HG03135 (cell line): ENCODE measurements around the gene RAB11FIP4.

Experiments used
- ATAC-seq: cut with Tn5 transposase; IDR thresholded peaks from one replicate; pipeline ENCODE4 v1.9.1; 2021; ENCODE audit warnings: mild to moderate bottlenecking, moderate library complexity; ENCODE audit not compliant: unreplicated experiment

The RAB11FIP4 gene

DNA sequence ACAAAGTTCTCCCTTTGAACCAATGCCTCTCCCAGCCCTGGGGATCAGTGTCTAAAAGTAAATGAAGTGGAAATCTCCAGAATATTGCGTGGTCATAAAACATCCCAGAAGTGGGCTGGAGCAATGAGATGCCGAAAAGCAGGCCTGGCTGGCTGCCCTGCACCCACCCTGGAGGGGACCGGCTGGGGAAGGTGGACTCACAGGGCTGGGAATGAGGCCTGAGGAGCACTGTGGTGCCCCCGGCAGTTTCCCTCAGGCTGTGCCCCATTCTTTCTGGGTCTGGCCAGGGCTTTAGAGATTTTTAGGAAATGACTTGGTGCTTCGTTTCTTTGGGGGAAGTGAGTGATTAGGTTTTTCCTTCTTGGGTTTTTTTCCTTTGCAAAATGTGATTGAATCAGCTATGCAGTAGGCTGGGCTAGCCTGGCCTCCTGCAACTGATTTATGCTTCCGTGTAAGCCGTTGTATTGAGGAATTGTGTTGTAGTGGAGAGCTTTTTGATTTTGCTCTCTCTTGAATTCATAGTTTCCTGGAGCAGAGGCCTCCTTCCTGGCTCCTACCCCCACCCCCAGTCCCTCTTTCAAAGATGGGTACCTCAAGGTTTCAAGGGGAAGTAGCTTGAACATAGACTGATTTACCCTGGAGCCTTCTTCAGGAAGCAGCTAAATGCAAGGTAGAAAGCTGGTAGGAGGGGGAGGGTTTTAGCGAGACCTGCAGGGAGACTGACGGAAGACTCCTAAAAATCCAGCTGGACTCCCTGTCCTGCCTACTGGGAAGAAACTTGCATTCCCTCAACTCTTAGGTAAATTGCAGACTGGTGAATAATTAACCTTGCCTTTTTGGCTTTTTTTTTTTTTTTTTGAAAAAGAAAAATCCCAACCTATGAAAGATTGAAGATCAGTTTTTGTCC lies 170.2 kb downstream of the RAB11FIP4 start:
- no peak for ATAC-seq

- no peak for ATAC-seq
Measured at GRCh38 chr17:31562376-31562840, 170.9 kb downstream of the RAB11FIP4 start.

- ATAC-seq = no peak
Measured at GRCh38 chr17:31564291-31564690, 172.8 kb downstream of the RAB11FIP4 start.

- ATAC-seq = no peak
Measured at GRCh38 chr17:31564883-31565301, 173.4 kb downstream of the RAB11FIP4 start.

DNA sequence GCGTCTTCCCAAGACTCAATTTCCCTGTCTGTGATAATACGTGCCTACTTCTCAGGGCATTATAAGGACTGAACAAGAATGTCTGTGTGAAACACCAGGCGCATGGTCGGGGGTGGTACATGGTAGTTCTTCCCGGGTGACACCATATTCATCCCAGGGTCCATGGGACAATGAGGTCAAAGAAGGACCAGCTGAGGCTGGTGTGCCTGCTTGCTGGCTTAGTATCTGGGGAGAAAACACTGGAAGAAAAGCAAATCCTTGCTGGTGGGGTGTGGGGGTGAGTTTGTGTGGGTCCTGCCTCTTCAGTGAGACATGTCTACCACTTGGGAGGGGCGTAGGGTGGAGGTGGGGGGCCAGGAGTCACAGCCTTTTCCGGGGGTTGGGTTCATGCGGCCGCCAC lies 174.2 kb downstream of the RAB11FIP4 start:
- no peak for ATAC-seq

- no peak for ATAC-seq
Measured at GRCh38 chr17:31566247-31566991, 174.9 kb downstream of the RAB11FIP4 start.

DNA sequence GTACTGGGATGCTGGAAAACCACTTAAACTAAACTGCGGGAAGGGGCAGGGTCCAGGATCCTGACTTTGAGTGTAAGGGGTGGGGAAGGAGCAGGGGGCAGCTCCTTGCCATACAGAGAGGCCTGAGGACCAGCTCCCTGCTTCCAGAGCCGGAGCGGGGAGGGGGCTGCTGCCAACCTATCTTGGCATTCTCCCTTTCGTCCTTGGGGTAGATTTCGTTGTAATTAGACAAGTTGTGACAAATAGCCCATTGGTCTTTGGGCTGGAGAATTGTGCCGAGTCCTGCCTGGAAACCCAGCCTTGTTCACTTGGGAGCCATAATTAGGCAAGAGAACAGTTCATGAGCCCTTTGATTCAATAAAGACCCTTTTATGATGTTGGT lies 175.5 kb downstream of the RAB11FIP4 start:
- ATAC-seq = no peak

DNA sequence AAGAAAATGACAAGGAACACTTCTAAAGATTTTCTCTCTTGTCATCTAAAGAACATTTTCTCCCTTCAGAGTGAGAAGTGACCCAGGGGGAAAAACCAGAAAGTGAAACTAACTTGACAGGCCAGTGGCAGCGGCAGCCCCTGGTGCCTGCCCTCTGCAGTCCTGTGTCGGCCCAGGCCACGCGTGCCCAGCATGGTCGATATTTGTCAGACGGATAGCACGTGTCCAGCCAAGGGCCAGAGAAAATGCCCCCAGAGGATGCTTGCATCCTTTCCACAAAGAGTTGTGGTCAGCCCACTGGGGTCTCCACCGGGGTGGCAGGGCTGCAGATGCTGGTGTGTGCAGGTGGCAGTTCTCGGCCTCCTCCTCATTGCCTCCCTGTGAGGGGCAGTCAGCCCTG lies 176.6 kb downstream of the RAB11FIP4 start:
- no peak for ATAC-seq

DNA sequence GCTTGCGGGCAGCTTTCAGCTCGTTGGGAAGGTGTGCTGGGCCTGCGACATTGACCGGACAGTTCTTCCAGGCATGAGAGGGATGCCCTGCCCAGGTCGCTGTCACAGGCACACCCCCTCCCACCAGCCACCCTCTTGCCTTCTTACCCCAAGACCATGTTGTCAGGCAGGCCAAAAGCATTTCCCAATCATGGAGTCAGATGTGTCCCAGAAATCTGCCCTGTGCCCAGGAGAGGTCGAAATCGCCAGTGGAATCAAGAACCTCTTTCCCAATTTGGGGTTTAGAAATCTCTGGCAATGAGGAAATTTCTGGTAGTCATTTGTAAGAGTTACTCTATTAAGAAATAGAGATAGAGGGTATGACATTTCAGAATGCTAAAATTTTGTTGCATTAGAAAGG lies 177.1 kb downstream of the RAB11FIP4 start:
- no peak for ATAC-seq

DNA sequence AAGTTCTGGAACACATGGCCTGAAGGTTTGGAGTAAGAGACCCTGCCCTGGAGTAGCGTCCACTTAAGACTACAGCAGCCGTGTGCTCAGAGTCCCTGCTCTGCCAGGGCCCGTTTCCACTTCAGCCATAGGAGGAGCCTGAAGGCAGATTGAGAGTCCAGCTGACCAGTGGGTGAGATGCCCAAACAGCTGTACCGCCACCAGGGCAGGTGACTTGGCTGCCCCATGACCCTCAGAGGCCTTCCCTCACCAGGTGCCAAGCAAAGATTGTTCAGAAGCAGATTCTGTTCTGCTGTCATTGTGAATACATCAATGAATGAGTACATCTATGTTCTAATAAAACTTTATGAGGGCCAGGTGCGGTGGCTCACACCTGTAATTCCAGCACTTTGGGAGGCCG lies 178.8 kb downstream of the RAB11FIP4 start:
- no peak for ATAC-seq

GRCh38 chr17:31570951-31571892 lies 179.7 kb downstream of the RAB11FIP4 start:
- no peak for ATAC-seq

- ATAC-seq = no peak
Measured at GRCh38 chr17:31572341-31572740, 180.9 kb downstream of the RAB11FIP4 start.

DNA sequence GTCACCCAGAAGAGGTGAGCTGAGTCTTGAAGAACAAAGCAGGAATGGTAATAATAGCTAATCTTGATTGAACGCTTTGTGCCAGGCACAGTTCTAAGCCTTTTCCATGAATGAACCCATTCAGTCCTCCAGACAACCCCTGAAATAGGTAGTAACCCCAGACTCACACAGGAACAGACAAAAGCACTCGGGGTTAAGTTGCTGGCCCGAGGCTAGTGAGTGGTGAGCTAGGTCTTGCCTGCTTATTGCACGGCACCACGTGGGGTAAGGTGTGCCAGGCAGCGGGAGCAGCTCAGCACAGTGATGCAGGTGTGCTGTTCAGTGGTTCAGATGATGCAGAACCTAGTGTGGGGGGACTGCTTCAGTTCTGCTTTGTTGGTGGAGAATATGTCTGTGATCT lies 181.6 kb downstream of the RAB11FIP4 start:
- no peak for ATAC-seq

- no peak for ATAC-seq
Measured at GRCh38 chr17:31573861-31574260, 182.4 kb downstream of the RAB11FIP4 start.

GRCh38 chr17:31574458-31574857 lies 183.0 kb downstream of the RAB11FIP4 start:
- ATAC-seq = no peak

DNA sequence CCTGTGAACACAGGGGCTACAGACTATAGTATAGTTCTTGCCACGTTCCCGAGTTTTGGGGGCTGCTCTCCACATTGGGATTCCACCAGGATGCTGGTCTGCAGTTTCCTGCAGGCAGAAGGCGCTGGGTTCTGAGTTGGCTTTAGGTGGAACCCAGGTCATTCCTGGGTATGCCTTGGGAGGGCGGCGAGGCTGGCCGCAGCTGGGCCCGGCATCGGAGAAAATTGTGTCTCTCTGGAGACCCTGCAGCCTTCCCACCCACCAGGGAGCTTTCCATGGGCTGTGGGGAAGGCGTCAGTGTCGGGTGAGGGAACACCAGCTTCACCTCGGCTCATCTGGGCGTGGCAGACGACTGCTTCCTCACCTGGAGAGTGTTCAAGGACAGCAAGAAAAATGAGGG lies 183.6 kb downstream of the RAB11FIP4 start:
- no peak for ATAC-seq

GRCh38 chr17:31579265-31579664 lies 187.8 kb downstream of the RAB11FIP4 start:
- no peak for ATAC-seq

- no peak for ATAC-seq
Measured at GRCh38 chr17:31580316-31580705, 188.8 kb downstream of the RAB11FIP4 start.

DNA sequence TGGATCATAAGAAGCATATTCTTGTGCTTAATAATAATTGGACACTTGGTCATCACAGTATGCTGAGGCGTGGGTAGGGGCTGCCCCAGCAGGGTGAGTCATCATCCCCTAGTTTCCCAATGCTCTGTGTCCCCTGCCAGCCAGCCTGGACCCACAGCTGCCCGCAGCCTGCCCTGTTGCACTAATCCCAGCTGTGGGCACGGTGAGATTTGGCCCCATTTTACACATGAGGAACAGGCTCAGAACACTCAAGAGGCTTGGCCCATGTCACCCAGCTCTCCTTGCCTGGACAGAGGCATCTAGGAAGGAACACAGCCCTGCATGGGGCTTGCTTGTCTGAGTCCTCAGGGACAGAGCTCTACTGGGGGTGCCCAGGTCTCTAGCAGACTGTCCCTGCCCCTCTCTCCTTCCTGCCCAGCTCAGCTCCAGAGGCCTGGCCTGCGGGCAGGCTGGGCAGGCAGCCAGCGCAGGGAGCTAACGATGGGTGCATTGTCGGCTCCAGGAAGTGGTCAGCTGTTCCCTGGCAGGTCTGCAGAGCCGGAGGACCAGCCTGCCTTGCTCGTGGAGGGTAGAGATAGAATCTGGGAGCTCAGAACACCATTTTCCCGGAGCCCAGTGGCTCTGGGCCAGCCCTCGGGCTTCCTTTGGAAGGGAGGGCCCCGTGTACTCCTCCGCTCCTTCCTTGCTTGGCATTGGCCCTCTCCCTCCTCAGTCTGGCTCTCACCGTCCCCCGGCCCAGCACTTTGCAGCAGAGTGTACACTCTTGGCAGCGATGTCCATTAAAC lies 189.4 kb downstream of the RAB11FIP4 start:
- ATAC-seq = no peak

DNA sequence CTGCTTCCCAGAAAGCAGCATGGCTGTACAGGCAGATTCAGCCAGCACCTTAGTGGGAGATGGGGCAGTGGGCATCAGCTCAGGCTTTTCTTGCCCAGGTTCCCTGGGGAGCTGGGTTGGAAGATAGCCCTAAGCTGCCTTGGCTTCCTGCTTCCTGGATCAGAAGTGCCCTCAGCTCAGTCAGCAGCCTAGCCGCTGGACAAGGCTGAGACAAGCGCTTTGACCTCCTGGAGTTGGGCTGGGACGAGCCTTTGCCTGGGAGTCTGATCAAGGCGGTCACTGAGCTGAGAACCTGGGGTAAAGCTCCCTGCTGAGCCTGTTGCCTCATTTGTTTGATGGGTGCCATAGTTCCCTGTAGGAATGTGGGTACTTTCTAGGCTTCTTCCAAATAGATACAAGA lies 190.0 kb downstream of the RAB11FIP4 start:
- ATAC-seq = no peak
